AG04449 (cell line): ENCODE results near the gene CREG1.

Experiments used
- CTCF ChIA-PET: fragments of 350-600 bp; formaldehyde crosslinking; extraction: SDS; loops from one replicate; lab custom pipeline; 2021; ENCODE audit warnings: antibody characterized with exemption; lab: Yijun Ruan, JAX
- POLR2A ChIA-PET: fragments of 400-600, 350-600 bp; formaldehyde crosslinking; extraction: SDS; loops from one replicate; lab custom pipeline; 2020; ENCODE audit warnings: antibody characterized with exemption, inconsistent platforms; lab: Yijun Ruan, JAX
- DNase-seq: peaks from one replicate; pipeline ENCODE4 v3.0.0-alpha.2; 2010; ENCODE audit warnings: low read depth, low spot score
- H3K4me3 ChIP-seq: 2 replicates; pipeline ENCODE4 v1.5.1; 2011; ENCODE audit warnings: low read depth, mild to moderate bottlenecking, control low read depth, low read length
- CTCF ChIP-seq: IDR thresholded peaks from one replicate; pipeline ENCODE4 v1.5.1; 2011; ENCODE audit warnings: mild to moderate bottlenecking, moderate library complexity, low read length, control low read depth, inconsistent platforms; ENCODE audit not compliant: insufficient read depth; ENCODE audit errors: missing control alignments

The CREG1 gene

GRCh38 chr1:167500283-167500860, 53.2 kb downstream of the CREG1 start:
- no peak for DNase-seq
- TF ChIP-seq CTCF: no peak
- no peak overlapping the region for H3K4me3 ChIP-seq
- CTCF ChIA-PET: interaction anchor here (1.3 to 1.4 kb wide), 2 partner anchors 30 to 41 kb away, joined by 3 to 5 read pairs; no protein-coding TSS in a partner anchor
- POLR2A ChIA-PET: no interaction called here

DNA sequence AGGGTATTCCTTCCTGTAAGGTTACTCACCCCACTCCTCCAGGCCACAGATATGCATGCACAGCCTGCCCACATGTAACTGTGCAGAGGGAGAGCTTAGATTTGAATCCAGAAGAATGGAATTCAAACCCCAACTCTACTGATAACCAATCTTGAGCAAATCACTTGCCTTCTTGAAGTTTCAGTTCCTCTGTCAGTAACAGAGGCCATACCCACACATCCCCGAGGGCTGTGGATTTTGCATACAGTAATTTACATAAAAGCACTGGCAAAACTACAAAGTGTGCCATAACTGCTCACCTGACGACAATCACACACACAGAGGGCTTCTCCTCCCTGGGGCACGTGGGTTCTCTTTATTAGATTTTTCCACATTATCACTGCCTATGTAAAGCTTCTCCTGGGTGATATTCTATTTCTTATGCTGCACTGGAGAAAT, 53.9 kb downstream of the CREG1 start:
- TF ChIP-seq CTCF: no peak
- ChIA-PET POLR2A (no interaction called here), CTCF (interaction anchor here (1.3 to 1.4 kb wide), 2 partner anchors 31 to 42 kb away, joined by 3 to 5 read pairs; no protein-coding TSS in a partner anchor)
- no peak for DNase-seq
- H3K4me3 ChIP-seq: no peak overlapping the region

GRCh38 chr1:167499106-167499505, 54.5 kb downstream of the CREG1 start:
- POLR2A ChIA-PET: no interaction called here
- no peak for DNase-seq
- H3K4me3 ChIP-seq: no peak overlapping the region
- CTCF ChIA-PET: interaction anchor here (1.4 kb wide), 1 partner anchor 42 kb away, joined by 5 read pairs; no protein-coding TSS in a partner anchor
- no peak for TF ChIP-seq CTCF

- ChIA-PET POLR2A (interaction anchor here (0.6 kb wide), 1 partner anchor 47 kb away, joined by 3 read pairs; no protein-coding TSS in a partner anchor), CTCF (interaction anchor here (1.3 kb wide), 1 partner anchor 43 kb away, joined by 3 read pairs; no protein-coding TSS in a partner anchor)
- no peak overlapping the region for H3K4me3 ChIP-seq
- no peak for TF ChIP-seq CTCF
- DNase-seq: no peak
Observed at GRCh38 chr1:167496797-167497619, 56.6 kb downstream of the CREG1 start.

DNA sequence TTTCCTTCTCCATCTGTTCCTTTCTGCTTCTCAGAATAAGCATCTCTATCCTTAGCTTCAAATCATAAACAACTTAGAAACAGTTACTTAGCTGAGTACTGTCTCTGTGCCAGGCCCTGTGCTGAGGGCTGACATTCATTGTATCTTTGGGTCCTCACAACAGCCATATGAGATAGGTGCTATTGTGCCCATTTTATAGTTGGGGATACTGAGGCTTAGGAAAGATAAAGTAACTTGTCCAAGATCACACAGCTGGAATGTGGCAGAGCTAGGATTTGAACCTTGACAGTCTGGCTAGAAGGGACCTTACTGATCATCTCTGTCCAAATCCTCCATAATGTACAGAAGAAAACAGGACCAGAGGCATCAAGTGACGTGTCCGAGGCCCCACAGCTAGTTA, 60.2 kb downstream of the CREG1 start:
- no peak overlapping the region for H3K4me3 ChIP-seq
- ChIA-PET CTCF (interaction anchor here (1.3 kb wide), 1 partner anchor 47 kb away, joined by 3 read pairs; no protein-coding TSS in a partner anchor), POLR2A (no interaction called here)
- no peak for TF ChIP-seq CTCF
- no peak for DNase-seq

DNA sequence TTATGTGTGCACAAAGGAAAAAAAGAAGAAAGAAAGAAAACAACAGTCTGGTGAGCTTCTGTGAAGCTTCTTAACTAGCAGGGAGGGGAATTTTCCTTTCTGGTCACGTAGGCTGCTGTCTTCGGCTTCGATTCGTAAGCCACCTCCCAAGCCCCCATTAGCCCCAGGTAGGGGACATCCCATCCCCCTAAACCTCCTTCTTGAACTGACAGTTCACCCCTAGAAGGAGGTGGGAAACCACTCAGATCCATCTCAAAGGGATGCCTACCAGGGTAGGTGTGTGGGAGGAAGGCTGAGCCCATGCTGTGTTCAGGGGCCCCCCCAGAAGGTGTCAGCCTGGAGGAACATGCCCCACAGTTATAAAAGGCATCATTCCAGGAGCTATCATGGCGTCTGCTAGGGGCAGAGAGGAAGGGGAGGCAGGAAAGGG, 61.1 kb downstream of the CREG1 start:
- ChIA-PET CTCF (no interaction called here), POLR2A (no interaction called here)
- no peak for TF ChIP-seq CTCF
- no peak for DNase-seq
- no peak overlapping the region for H3K4me3 ChIP-seq
